ENCODE measurements around the gene DHCR7. TPM values are rescaled to one million over a fixed set of nuclear protein-coding genes. Genes with fewer than 3 reads are reported as not detected.

Gene DHCR7
- total and polyA plus RNA-seq, 12 donors = 31.8 to 904 (median 85.3) TPM

DNA sequence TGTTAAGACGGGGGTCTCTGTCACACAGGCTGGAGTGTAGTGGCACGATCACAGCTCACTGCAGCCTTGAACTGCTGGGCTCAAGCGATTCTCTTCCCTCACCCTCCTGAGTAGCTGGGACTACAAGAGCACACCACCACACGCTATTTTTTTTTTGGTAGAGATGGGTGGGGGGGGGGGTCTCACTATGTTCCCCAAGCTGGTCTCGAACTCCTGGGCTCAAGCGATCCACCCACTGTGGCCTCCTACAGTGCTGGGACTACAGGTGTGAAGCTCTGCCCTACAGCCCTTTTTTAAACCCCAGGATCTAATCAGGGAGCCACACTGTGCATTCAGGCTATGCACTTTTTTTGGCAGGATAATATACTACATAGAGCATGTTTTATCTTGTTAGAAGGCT lies 1.4 kb upstream of the DHCR7 start:
- TF ChIP-seq POLR2A (IDR thresholded peaks at IDR 0.05) = no peak
- TF ChIP-seq, protein P1, sequence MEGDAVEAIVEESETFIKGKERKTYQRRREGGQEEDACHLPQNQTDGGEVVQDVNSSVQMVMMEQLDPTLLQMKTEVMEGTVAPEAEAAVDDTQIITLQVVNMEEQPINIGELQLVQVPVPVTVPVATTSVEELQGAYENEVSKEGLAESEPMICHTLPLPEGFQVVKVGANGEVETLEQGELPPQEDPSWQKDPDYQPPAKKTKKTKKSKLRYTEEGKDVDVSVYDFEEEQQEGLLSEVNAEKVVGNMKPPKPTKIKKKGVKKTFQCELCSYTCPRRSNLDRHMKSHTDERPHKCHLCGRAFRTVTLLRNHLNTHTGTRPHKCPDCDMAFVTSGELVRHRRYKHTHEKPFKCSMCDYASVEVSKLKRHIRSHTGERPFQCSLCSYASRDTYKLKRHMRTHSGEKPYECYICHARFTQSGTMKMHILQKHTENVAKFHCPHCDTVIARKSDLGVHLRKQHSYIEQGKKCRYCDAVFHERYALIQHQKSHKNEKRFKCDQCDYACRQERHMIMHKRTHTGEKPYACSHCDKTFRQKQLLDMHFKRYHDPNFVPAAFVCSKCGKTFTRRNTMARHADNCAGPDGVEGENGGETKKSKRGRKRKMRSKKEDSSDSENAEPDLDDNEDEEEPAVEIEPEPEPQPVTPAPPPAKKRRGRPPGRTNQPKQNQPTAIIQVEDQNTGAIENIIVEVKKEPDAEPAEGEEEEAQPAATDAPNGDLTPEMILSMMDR (IDR thresholded peaks at IDR 0.05) = no peak
- 25 to 42% (median 37%) methylated on average over 5 to 6 of the region's 6 CpGs for WGBS, 4 donors

DNA sequence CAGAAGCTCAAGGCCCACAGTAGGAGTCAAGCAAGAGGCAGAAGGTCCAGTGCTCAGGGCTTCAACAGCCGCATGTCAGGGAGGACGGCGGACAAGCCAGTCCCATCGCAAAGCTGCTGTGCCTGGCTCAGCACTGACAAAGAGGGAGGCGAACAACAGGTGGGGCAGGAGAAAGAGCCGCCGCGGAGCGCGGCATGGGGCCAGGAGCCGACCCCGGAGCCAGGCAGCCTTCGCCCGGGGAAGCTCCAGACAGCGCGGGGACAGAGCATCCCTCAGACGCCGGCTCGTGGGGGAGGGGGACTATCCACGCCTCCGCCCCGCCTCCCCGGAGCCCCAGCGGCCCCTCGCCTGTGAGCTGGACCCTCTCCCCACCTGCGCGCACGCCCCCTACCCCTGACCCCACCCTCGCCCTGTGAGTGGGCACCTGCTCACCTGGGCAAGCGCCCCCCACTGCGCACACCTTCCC lies 369 bp downstream of the DHCR7 start:
- Histone ChIP-seq H3K36me3 (replicated peaks in 1 of 2) (peaks cover 0 to 14% of the 10 kb centered on the region in 2 donors), H3K4me3 (peak overlapping the region in 3 of 4 donors; percentile 46 to 77 (median 46)), H3K4me1 (replicated peaks in 1 of 2) (peaks cover 33 to 46% of the 10 kb centered on the region in 2 donors), H3K9me3 (replicated peaks in 1 of 3) (no peaks in the 10 kb centered on the region), H3K27ac (peak overlapping the region; percentile 61 to 95 (median 84)), H3K27me3 (no peaks in the 10 kb centered on the region)
- DNase-seq = peak in 5 of 7 donors; percentile 52 to 74 (median 61)
- WGBS, 4 donors = 0 to 2% (median 2%) methylated on average over 10 to 31 of the region's 31 CpGs
- intact Hi-C loops (cut with DNase I) = no loop called here
- TF ChIP-seq POLR2A (IDR thresholded peaks at IDR 0.05) = no peak
- TF ChIP-seq, protein P1 (IDR thresholded peaks at IDR 0.05) = no peak

More for the DNA sequence above, 1.4 kb upstream of the DHCR7 start:
- Histone ChIP-seq H3K4me3 (peak overlapping the region in 1 of 4 donors; percentile 77), H3K36me3 (replicated peaks in 1 of 2) (no peaks in the 10 kb centered on the region), H3K27ac (peak overlapping the region in 4 of 5 donors; percentile 61 to 95 (median 84)), H3K4me1 (replicated peaks in 1 of 2) (peaks cover 33 to 56% of the 10 kb centered on the region in 2 donors), H3K9me3 (replicated peaks in 1 of 3) (no peaks in the 10 kb centered on the region), H3K27me3 (no peaks in the 10 kb centered on the region)
- intact Hi-C loops (cut with DNase I) = no loop called here
- DNase-seq = peak in 1 of 7 donors; percentile 5

DNA sequence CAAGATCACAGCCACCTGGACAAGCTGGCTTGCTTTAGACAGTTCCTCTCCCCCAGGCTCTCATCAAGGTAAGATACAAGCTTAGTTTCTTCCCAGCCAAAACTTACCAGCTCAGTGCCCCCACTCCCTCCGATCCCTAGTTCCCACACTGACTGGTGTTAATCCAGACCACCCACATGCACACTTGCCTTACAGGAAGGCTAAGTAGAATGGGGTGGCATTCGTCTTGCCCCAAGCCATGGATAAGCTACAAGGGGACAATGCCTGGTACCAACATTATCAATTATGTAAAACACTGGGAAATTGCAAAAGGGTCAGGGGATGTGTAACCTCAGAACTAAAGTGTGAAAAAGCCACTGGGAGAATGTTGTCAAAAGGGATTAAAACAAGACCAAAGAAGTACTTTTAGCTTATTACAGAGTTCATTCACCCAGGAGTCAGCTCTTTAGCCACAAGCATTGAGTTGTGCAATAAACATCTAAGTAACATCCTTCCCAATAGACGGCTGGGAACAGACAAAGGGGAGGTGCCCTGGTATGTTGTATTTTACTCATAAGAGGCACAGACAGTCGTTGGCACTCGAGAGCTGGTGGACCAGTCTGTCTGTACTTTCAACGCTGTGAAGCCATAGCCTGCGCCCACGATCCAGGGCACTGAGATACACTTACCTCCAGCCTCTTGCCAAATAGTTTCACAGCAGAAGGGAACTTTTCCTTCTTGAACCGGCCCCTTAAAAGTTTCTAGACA lies 1.1 kb downstream of the DHCR7 start:
- TF ChIP-seq, protein P1 (IDR thresholded peaks at IDR 0.05) = no peak
- peak; percentile 47 to 86 for TF ChIP-seq POLR2A (IDR thresholded peaks at IDR 0.05)
- DNase-seq = peak in 6 of 7 donors; percentile 60 to 86 (median 75)
- Histone ChIP-seq H3K9me3 (replicated peaks in 1 of 3) (no peaks in the 10 kb centered on the region), H3K4me3 (peak overlapping the region in 2 of 4 donors; percentile 46 to 77), H3K4me1 (replicated peaks in 1 of 2) (peaks cover 30 to 44% of the 10 kb centered on the region in 2 donors), H3K36me3 (replicated peaks in 1 of 2) (peaks cover 0 to 17% of the 10 kb centered on the region in 2 donors), H3K27ac (peak overlapping the region; percentile 61 to 95 (median 84)), H3K27me3 (no peaks in the 10 kb centered on the region)
- intact Hi-C loops (cut with DNase I) = no loop called here
- WGBS, 4 donors = 38 to 45% (median 43%) methylated on average over 7 to 9 of the region's 9 CpGs

DNA sequence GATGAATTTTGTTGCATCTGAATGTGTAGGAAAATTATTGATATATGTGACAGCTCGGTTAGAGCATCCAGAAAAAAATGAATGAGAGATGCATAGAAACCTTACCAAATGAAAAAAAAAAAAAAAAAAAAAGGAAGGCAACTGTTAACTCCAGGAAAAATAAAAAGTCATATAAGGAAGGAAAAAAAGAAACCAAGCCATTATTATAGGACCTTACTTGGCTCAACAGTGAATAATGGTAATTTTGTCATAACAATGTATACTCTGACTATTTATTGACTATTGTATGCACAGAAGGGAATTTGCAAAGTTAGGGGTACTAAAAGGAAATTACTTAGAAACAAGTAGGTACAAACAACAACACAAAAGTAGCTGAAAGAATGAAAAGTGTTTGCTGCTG lies 2.0 kb downstream of the DHCR7 start:
- Histone ChIP-seq H3K27me3 (no peaks in the 10 kb centered on the region), H3K36me3 (replicated peaks in 1 of 2) (peaks cover 0 to 26% of the 10 kb centered on the region in 2 donors), H3K27ac (no peak overlapping the region), H3K4me3 (no peak overlapping the region), H3K9me3 (replicated peaks in 1 of 3) (no peaks in the 10 kb centered on the region), H3K4me1 (replicated peaks in 1 of 2) (peaks cover 22 to 34% of the 10 kb centered on the region in 2 donors)
- 94 to 100% (median 98%) methylated on average over 1 of the region's 1 CpG for WGBS, 4 donors
- intact Hi-C loops (cut with DNase I) = no loop called here
- TF ChIP-seq, protein P1 (IDR thresholded peaks at IDR 0.05) = no peak
- TF ChIP-seq POLR2A (IDR thresholded peaks at IDR 0.05) = no peak
- DNase-seq = no peak
